ENCODE data around the gene IL31.

The IL31 gene

DNA sequence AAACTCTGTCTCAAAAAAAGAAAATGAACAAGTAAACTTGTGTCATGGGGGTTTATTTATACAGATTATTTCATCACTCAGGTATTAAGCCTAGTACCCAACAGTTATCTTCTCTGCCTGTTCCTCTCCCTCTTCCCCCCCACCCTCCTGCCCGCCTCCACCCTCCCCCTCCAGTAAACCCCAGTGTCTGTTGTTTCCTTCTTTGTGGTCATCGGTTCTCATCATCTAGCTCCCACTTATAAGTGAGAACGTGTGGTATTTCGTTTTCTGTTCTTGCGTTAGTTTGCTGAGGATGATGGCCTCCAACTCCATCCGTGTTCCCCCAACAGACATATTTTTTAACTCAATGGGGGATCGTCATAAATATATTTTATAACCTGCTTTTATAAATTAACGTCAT is 12.3 kb downstream of the IL31 start:
- FAIRE-seq (no peak), DNase-seq (ENCODE audit: extremely low spot score, insufficient read length, low read depth) (no peak)

DNA sequence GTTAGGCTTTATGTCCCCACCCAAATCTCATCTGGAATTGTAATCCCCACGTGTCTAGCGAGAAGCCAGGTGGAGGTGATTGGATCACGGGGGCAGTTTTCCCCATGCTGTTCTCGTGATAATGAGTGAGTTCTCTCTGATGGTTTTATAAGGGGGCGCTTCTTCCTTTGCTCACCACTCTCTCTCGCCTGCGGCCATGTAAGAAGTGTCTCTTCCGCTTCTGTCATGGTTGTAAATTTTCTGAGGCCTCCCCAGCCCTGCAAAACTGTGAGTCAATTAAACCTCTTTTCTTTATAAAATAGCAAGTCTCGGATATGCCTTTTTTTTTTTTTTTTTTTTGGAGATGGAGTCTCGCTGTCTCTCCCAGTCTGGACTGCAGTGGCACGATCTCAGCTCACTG is 13.3 kb downstream of the IL31 start:
- FAIRE-seq (no peak), DNase-seq (ENCODE audit: extremely low spot score, insufficient read length, low read depth) (no peak)

DNA sequence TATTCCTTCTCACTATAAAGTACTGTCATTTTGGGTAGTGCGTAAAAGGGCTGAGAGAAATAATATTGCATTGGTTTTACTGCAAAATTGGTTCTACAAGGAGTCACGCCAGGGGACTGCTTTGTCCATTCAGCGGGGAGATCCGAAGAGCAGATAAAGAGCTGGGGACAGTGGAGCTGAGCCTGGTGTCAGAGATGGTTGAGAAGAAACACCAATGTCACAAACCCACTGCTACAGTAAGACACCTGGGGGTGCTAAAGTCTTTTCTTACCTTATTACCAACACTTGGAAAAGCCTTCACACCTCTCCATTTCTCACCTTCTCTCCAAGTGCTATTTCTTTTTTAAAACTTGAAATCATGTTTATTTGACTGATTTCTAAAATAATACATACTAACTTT is 14.1 kb downstream of the IL31 start:
- FAIRE-seq (no peak), DNase-seq (ENCODE audit: extremely low spot score, insufficient read length, low read depth) (no peak)

DNA sequence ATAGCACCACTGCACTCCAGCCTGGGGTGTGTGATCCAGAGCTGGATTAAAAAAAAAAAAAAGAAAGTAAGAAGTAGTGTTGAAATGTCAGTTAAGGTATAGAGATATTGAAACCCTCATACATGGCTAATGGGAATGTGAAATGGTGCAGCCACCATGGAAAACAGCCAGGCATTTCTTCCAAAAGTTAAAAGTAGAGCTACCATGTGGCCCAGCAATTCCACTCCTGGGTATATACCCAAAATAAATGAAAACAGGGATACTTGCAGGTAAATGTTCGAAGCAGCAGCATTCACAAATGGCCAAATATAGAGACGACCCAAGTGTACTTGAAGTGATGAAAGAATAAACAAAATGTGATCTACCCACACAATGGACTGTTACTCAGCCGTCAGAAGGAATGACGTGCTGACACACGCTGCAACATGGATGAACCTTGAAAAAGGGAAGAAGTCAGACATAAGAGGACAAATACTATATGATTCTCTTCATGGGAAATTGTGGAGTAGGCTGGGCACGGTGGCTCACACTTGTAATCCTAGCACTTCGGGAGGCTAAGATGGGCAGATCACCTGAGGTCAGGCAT is 15.2 kb downstream of the IL31 start:
- no peak for FAIRE-seq
- no peak for DNase-seq (ENCODE audit: extremely low spot score, insufficient read length, low read depth)

DNA sequence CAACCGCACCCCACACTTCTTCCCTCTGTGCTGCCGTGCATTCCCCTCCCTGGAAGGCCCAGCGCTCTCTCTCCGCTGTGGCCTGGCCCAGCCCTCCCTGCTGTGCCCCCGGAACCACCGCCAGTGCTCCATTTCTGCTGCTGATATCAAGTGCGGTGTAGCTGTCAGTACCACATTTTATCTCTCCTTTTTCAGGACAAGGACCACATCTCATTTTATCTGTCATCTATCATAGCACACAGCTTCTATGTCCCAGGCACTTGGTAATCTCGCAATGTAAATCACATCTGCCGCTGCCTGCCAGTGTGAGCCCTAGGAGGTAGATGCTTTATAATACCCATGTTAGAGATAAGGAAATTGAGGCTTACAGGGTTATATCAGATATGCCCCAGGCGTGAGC is 18.3 kb downstream of the IL31 start:
- DNase-seq (ENCODE audit: extremely low spot score, insufficient read length, low read depth) (no peak), FAIRE-seq (no peak)

DNA sequence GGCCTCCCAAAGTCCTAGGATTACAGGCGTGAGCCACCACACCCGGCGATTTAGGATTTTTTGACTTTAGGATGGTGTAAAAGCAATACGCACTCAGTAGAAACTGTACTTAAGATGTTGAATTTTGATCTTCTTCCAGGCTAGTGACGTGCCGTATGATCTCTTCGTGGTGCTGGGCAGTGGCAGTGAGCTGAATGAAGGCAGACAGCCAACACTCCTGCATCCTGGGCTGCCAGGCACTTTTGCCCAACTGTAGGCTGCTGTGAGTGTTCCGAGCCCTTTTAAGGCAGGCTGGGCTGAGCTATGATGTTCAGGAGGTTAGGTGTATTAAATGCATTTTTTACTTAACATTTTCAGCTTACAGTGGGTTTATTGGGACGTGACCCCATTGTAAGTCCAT is 21.3 kb downstream of the IL31 start:
- no peak for FAIRE-seq

DNA sequence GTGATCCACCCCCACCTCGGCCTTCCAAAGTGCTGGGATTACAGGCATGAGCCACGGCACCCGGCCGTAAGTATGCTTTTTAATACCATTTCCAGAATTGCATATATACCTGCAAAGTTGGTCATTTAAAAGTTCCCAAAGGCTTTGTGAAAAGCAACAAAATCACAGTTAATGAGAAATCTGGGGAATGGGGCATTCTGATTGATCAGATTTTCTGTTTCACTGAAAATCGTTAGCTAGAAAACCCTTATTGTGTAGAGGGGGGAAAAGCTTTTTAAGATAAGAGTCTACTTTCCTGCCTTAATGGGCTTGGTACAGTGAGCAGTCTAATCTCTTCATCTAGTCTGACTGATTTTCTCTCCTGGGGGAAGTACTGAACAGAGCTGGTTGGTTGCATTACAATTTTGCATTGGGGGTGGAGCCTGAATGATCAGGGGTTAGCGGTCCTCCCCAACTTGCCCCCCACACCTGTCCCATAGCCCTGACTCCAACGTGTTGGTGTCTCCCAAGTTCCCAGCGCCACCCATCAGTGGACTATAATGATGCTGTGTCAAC is 23.8 kb downstream of the IL31 start:
- DNase-seq (ENCODE audit: extremely low spot score, insufficient read length, low read depth) (no peak), FAIRE-seq (no peak)

More for the DNA sequence above, 21.3 kb downstream of the IL31 start:
- no peak for DNase-seq (ENCODE audit: extremely low spot score, insufficient read length, low read depth)

DNA sequence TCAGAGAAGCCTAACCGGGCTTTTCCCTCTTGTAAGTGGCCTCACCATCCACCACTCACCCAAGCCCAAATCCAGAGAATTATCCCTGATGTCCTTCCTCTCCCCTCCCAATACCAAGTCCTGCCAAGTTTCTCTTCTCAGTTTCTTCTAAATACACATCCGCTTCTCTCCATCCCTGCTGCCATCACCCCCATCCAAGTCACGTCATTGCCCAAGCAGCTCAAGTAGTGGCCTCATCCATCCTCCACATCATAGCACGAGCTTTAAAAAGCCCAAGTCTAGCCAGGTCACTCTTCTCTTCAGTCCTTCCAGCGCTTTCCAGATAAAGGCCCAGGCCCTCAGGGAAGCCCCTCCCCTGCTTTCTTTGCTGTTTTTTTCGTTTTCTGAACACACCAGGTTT is 25.4 kb downstream of the IL31 start:
- FAIRE-seq (no peak), DNase-seq (ENCODE audit: extremely low spot score, insufficient read length, low read depth) (no peak)

DNA sequence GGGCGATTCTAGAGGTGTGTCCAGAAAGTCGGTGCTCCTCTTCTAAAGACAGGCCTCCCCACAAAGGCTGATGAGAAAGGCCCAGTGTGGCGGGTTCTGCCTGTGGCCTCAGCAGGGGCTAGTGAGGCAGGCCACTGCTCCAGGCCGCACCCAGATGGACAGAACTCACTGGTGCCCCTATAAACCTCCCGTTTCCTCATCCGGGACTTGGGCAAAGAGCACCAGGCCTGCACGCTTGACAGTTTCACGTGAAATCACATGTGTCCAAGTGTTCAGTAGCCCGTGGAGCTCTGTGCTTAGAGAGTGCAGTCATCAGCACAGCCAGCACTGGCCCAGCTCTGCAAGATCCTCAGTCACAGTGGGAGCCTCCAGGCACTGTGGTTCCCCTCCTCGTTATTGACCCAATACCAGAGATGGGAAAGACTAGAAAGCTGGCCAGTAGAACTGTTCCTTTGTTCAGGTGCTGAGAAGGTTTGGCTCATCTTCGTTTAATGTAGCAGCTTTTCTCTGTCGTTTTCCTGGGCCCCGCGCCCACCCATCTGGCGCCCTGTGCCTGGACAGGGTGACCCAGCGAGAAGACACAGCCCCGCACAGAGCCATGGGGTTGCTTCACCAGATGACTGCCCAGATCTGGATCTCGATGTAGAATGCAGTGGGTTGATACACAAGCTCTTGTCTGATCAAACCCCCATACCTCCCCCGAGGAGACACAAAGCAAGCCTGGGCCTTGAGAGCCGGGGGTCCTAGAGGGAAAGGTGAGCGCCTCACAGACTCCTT is 26.3 kb downstream of the IL31 start:
- DNase-seq (ENCODE audit: extremely low spot score, insufficient read length, low read depth) (no peak), FAIRE-seq (no peak)

DNA sequence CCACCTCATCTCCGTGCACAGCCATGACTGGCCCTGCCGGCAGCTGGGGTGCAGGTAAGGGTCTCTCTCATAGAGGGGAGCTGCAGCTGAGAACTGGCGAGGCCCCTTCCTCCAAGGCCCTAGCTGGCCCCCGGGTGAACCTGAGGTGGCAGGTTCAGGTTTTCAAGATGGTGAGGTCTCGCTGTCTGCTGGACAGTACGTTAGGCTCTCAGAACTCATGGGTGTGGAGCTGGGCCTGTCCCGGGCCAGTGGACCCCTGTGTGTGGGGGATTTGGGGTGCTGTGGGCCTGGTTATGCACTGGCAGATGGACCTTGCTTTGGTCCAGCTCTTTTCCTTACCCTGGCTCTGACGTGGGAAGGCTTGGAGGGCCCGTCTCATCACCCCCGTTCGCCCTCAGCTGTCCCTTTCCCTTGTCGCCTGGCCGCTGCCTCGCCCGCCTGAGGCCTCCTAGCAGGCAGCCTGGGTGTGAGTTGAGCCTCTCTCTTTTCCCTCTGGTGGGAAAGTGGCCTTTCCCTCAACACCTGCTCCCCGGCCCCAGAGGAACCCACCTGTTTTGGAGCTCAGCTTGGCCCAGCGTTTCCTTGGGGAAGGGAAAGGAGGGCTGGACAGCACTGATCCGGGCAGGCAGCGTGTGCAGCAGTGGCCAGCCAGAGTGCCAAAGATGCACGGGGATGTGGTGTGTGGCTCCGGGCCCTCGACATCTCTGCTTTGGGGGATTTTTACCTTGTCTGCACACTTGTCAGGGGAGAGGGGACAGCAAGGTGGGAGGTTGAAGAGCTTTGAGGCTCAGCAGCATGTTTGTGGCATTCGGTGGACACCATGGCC is 28.3 kb downstream of the IL31 start:
- DNase-seq (ENCODE audit: extremely low spot score, insufficient read length, low read depth) (no peak), FAIRE-seq (no peak)

DNA sequence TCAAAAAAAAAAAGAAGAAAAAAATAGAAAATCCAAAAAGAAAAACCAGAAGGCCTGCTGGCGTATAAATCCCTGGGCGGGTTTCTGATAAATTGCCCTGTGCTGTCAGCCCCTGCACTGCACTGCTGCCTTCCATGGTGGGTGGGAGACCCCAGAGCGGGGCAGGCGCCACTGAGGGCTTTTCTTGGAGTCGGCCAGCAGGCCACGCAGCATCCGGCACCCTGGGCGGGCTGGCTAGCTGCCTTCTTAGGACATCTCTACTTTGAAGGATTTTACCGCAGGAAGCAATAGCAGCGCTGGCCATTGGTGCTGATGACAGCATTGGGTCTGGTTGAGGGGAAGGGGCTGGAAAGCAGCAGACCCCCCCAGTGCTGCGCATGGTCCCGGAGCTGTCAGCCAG is 29.1 kb downstream of the IL31 start:
- DNase-seq (ENCODE audit: extremely low spot score, insufficient read length, low read depth) = no peak
- no peak for FAIRE-seq

DNA sequence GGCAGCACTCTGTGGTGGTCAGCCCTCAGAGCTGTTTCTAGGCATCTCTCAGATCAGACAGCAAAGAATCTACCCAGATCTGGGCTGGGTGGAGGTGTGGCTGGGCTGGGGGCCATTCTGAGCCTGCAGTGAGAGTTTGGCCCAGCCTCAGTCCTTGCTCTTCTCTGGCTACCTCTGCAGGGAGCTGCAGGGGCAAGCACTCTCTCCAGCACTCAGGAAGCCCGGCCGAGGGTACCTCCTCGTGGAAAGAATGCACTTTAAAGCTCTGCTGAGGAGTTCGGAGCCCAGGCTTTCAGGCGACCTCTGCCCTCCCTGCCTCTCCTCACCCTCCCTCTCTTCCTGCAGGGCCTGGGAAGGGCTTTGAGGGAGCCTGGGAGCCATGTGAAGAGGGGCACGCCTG is 31.2 kb downstream of the IL31 start:
- DNase-seq (ENCODE audit: extremely low spot score, insufficient read length, low read depth) (no peak), FAIRE-seq (no peak)

DNA sequence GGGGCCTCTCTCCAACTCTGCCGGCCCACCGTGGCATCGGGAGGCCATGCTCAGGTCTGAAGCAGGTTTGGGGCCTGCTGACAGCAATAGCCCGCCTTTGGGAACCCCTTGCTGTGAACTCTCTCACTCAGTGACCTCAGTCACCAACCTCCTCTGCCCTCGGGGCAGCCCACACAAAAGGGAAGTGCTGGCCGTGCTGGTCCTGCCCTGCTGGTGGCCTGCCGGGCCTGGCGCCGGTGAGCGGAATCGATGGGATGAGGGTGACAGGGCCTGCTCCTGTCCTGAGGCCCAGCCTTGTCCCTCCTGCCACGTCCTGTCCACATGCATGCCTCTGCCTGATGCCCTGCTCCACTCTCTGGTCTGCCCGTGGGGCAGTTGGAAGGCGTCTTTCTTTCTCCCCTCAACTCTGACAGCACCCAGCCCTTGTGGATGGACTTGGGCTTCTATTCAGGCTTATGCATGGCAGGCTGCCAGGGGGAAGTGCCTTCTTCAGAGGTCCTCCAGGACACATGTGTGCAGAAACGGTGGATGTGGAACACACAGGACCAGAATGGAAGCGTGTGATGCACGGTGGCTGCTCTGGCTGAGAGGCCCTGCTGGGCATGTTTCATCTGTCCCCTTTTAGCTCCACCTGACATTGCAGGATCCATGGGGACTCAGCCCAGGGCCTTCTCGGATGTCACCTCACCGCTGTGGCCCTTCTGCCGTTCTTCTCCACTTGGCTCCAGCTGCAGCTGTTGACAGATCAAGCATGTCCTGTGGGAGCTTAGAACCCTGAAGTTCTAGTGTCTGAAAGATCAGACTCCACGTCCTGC is 31.9 kb downstream of the IL31 start:
- no peak for FAIRE-seq
- no peak for DNase-seq (ENCODE audit: extremely low spot score, insufficient read length, low read depth)

DNA sequence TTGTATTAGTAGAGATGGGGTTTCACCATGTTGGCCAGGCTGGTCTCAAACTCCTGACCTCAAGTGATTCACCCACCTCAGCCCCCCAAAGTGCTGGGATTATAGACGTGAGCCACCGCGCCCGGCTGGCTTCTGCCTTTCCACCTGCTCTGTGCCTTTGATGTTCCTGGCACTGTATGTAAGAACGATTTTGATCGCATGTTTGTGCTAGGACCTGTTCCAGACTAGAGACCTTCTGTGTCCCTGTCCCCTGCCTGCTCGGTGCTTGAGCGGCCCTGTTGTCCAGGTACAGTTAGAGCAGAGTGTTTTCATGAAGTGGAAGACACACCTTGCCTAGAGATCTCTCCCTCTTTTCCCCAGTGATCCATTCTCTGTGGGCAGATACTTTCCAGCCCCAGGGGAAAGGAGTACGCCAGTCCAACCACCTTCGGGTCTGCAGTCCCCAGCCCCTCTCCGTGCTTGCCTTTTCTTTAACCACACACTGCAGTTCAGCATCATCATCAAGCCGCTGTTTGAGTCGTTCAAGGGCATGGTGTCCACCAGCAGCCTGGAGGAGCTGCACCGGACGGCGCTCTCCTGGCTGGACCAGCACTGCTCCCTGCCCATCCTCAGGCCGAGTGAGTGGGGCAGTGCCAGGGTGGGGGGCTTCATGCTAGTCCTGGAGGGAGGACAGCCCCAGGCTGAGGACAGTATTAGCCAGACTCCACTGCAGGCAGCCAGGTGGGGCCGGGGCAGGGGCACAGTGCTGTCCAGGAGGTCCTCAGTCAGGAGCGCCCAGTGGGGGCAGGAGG is 33.4 kb downstream of the IL31 start:
- FAIRE-seq = no peak

DNA sequence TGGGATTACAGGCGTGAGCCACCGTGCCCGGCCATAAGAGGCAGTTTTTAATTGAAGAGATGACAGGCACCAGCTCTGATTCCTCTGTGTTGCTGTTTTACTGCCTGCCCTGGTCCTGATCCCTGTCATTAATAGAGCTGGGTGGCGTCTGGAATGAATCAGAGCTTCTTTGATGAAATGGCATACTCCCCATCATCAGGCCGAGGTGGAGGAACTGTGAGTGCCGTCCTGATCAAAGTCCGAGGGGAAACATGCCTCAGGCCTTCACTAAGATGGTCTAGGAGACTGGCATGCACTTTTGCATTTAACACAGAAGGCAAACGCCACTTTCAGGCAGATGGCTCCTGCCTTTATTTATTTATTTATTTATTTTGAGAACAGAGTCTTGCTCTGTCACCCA is 34.1 kb downstream of the IL31 start:
- DNase-seq (ENCODE audit: extremely low spot score, insufficient read length, low read depth) (no peak), FAIRE-seq (no peak)

More for the DNA sequence above, 33.4 kb downstream of the IL31 start:
- DNase-seq (ENCODE audit: extremely low spot score, insufficient read length, low read depth) = no peak

DNA sequence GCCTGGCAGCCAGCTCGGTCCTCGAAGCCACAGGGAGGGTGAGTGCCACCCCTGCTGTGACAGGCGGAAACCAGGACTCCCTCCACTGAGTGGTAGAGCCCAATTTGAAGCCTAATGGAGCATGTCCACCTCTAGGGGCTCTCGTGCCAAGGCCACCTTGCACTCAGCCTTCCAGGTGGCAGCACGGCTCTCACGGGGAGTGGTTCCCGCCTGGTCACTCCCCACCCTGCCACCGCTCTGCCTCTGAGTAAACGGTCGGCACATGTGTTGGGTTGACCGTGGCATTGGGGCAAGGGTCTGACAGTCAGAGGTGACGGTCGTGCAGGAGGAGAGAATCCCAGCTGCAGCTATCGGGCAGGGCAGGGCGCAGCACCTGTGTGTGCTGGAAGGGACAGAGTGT is 34.8 kb downstream of the IL31 start:
- FAIRE-seq = no peak

DNA sequence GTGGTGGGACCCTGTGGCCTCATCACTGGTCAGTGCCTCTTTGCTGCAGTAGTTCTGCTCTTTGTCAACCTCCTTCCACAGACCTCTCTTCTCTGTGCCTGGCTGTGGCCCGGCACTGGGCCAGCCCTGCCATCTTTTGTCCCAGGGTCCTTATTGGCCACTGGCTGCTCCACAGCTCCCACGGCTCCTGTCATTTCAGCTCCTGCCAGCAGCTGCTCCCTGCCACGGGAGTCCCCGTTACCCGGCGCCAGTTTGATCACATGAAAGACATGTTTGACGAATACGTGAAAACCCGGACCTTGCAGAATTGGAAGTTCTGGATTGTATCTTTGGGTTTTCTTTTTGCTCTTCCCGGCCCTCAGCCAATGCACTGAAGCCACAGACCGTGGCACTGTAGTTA is 35.4 kb downstream of the IL31 start:
- no peak for DNase-seq (ENCODE audit: extremely low spot score, insufficient read length, low read depth)
- FAIRE-seq = no peak

More for the DNA sequence above, 34.8 kb downstream of the IL31 start:
- DNase-seq (ENCODE audit: extremely low spot score, insufficient read length, low read depth) = no peak

DNA sequence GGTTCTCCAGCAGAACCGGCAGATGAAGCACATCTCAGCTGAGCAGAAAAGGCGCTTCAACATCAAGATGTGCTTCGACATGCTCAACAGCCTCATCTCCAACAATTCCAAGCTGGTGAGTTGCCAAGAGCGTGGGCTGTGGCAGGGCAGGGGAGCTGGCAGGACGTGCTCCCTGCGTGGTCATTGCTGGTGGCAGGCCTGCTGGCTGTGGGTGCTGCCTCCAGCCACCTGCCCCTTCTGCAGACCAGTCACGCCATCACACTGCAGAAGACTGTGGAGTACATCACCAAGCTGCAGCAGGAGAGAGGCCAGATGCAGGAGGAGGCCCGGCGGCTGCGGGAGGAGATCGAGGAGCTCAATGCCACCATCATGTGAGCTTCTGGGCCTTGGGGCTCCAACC is 35.8 kb downstream of the IL31 start:
- DNase-seq (ENCODE audit: extremely low spot score, insufficient read length, low read depth) = no peak
- no peak for FAIRE-seq

DNA sequence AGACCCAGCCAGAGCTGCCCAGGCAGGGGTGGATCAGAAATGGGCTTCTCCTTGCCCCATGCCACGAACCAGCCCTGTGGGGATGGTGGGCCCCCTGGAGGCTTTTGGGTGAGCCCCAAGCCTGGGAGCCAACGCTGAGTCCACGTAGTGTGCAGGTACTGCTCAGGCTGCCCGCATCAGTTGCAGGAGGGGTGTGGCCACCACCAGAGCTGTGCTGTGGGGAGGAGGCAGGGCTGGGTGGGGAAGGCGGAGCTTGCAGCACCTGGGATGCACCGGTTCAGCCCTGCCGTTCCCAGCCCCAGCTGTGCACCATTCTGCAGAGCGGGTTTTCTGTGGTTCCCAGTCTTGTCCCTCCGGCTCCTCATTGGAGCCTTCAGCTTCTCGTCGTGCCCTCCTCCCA is 36.3 kb downstream of the IL31 start:
- FAIRE-seq = no peak
- DNase-seq (ENCODE audit: extremely low spot score, insufficient read length, low read depth) = no peak

Data from GM18507 (cell line).